T-cell (primary cell): ENCODE results near the gene ACER3. TPM values are rescaled to one million over a fixed set of nuclear protein-coding genes. Genes with fewer than 3 reads are reported as not detected.

ENCODE experiments used
- ATAC-seq, 4 experiments: fragments of 200-7000 bp in 3 of 4; fragments of 150-1000 bp in 1 of 4; cut with Tn5 transposase; replicated peaks in 1 of 4; 1 replicate in 3 of 4; 2 replicates in 1 of 4; pipeline ENCODE4 v1.10.0; 2021; ENCODE audit warnings: moderate library complexity in 3 of 4, mild to moderate bottlenecking in 2 of 4, moderate number of reproducible peaks in 1 of 4
- CTCF ChIA-PET, 2 donors: fragments of 300-600 bp; sonication (Branson Sonifier 250); formaldehyde crosslinking; loops; one replicate each; lab custom pipeline; 2022; ENCODE audit warnings: antibody characterized with exemption in 2 of 2; lab: Charles Lee
- POLR2A ChIA-PET, 2 donors: fragments of 300-600 bp; sonication (Branson Sonifier 250); formaldehyde crosslinking; loops; one replicate each; lab custom pipeline; 2022; ENCODE audit warnings: antibody characterized with exemption in 2 of 2; lab: Charles Lee
- DNase-seq, 35 experiments: peaks; one replicate each; pipeline versions ENCODE4 v3.0.0 to v3.0.0-alpha.2; 2013 to 2023
- H3K27ac ChIP-seq: one replicate; pipeline ENCODE4 v1.5.1; 2013; ENCODE audit warnings: low read length
- H3K27me3 ChIP-seq, 2 experiments: replicated peaks in 1 of 2; 1 replicate in 1 of 2; 2 replicates in 1 of 2; pipeline versions ENCODE4 v1.6.1 to v1.7.0; 2013; ENCODE audit warnings: low read length in 1 of 2, mixed read lengths in 1 of 2; ENCODE audit not compliant: control insufficient read depth in 2 of 2, insufficient read depth in 2 of 2; ENCODE audit errors: extremely low read depth in 1 of 2
- H3K36me3 ChIP-seq, 2 donors: 1 replicate in 1 of 2; 2 replicates in 1 of 2; pipeline versions ENCODE4 v1.6.1 to v1.7.0; 2013; ENCODE audit warnings: low read length in 1 of 2; ENCODE audit not compliant: control insufficient read depth in 2 of 2, insufficient read depth in 1 of 2; ENCODE audit errors: extremely low read depth in 1 of 2
- H3K4me1 ChIP-seq, 2 experiments: 1 replicate in 1 of 2; 2 replicates in 1 of 2; pipeline versions ENCODE4 v1.6.1 to v1.7.0; 2013; ENCODE audit warnings: low read length in 2 of 2, mixed read lengths in 1 of 2; ENCODE audit not compliant: insufficient read depth in 2 of 2, control insufficient read depth in 1 of 2; ENCODE audit errors: extremely low read depth in 1 of 2
- H3K4me3 ChIP-seq, 2 donors: 1 replicate in 1 of 2; 2 replicates in 1 of 2; pipeline versions ENCODE4 v1.5.1 to v1.7.0; 2013; ENCODE audit warnings: mild to moderate bottlenecking in 2 of 2, low read length in 1 of 2, moderate library complexity in 1 of 2; ENCODE audit not compliant: control insufficient read depth in 1 of 2; ENCODE audit errors: extremely low read depth in 1 of 2
- H3K9me3 ChIP-seq: 2 replicates; pipeline ENCODE4 v1.7.0; 2013
- H3K27ac Mint-ChIP-seq, 2 donors: one replicate each; pipeline ENCODE4 v1.8.0; 2020 to 2021; ENCODE audit warnings: mild to moderate bottlenecking in 2 of 2, mixed read lengths in 2 of 2
- H3K27me3 Mint-ChIP-seq, 2 donors: one replicate each; pipeline ENCODE4 v1.8.0; 2021 to 2022; ENCODE audit warnings: mixed read lengths in 2 of 2
- H3K36me3 Mint-ChIP-seq: one replicate; pipeline ENCODE4 v1.8.0; 2021; ENCODE audit warnings: mixed read lengths
- H3K4me1 Mint-ChIP-seq, 3 donors: one replicate each; pipeline ENCODE4 v1.8.0; 2020 to 2022; ENCODE audit warnings: mixed read lengths in 3 of 3, mild to moderate bottlenecking in 1 of 3
- H3K4me3 Mint-ChIP-seq, 3 donors: one replicate each; pipeline ENCODE4 v1.8.0; 2020 to 2022; ENCODE audit warnings: mild to moderate bottlenecking in 3 of 3, mixed read lengths in 3 of 3, moderate library complexity in 3 of 3
- H3K9me3 Mint-ChIP-seq, 3 donors: one replicate each; pipeline ENCODE4 v1.8.0; 2020 to 2022; ENCODE audit warnings: mixed read lengths in 3 of 3
- WGBS: methylation state at CpG from one replicate; pipeline ENCODE4 v1.1.5; 2013; ENCODE audit warnings: missing lambda C conversion rate; ENCODE audit not compliant: insufficient coverage; 5-methylcytosine and 5-hydroxymethylcytosine counted together
- total RNA-seq, 35 experiments: library from RNA in 6 of 35; stranded (reverse) in 6 of 35; fragments of 120-200 nt in 1 of 35; gene quantifications; one replicate each; pipeline versions ENCODE4 v1.2.1 to v1.2.4 and lab custom pipeline; 2013 to 2026

The ACER3 gene
- total RNA-seq, 5 donors from 2014 or later (not counting 1 experiment from before 2014, with no cell fraction given), result 4.3 to 9.0 (median 5.2) TPM

DNA sequence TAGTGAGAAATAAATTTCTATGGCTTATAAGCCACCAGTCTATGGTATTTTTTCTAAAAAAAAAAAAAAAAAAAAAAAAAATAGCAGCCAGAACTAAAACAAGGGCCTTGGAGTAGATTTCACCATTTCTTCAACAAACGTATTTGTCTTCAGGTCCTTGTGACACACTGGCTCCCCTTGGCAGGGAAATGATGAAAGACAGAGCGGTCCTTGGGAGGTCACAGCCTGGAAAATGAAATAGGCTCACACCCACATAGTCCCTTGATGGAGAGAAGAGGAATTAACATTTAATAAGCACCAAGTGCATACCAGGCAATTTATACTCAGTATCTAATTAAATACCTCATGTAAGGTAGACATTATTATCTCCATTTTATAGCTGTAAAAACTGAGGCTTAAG lies 25.7 kb upstream of the ACER3 start:
- no peak overlapping the region for H3K27ac Mint-ChIP-seq
- peaks cover 0 to 22% of the 10 kb centered on the region in 2 experiments for H3K27me3 ChIP-seq
- no peak overlapping the region for H3K27ac ChIP-seq
- H3K4me1 ChIP-seq, result no peaks in the 10 kb centered on the region
- ATAC-seq (no peak), DNase-seq (no peak)
- CTCF ChIA-PET, result no interaction called here
- no peaks in the 10 kb centered on the region for H3K9me3 ChIP-seq
- POLR2A ChIA-PET, result interaction anchor here in 1 of 2 donors (0.6 kb wide), 1 partner anchor 13 kb away, joined by 3 read pairs; no protein-coding TSS in a partner anchor
- no peaks in the 10 kb centered on the region for H3K9me3 Mint-ChIP-seq
- peaks cover 10 to 16% of the 10 kb centered on the region in 2 donors for H3K27me3 Mint-ChIP-seq
- H3K36me3 ChIP-seq, result no peaks in the 10 kb centered on the region
- H3K4me3 Mint-ChIP-seq, result no peak overlapping the region
- H3K4me1 Mint-ChIP-seq, result no peaks in the 10 kb centered on the region
- no peaks in the 10 kb centered on the region for H3K36me3 Mint-ChIP-seq
- WGBS, result 83% methylated on average over 1 of the region's 2 CpGs
- H3K4me3 ChIP-seq, result no peak overlapping the region

DNA sequence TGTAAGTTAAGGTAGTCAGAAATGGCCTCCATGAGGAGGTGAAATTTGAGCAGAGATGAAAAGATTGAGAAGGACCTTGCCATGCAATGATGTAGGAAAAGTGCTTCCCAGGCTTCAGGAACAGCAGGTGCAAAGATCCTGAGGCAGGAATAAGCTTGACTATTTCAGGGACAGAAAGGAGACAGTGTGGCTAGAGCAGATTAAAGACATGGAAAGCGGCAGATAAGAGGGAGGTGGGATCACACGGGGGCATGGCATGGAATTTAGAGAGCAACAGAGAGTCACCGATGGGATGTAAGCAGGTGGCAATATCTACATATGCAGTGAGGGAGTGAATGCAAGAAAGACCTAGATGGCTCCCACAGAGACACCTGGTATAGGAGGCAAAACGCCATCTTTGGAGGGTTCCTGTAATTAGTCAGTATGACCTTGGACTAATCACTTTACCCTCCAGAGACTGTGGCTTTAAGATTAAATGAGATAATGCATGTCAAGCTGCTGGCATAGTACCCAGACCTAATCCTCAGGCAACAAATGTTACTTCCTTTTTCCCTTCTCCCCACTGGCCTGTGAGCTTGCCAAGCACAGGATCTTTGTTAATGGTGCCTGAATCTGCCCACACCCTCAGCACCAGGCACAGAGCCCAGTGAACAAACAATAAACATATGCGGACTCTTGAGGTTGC lies 24.6 kb upstream of the ACER3 start:
- WGBS, result 91% methylated on average over 3 of the region's 5 CpGs
- POLR2A ChIA-PET, result no interaction called here

DNA sequence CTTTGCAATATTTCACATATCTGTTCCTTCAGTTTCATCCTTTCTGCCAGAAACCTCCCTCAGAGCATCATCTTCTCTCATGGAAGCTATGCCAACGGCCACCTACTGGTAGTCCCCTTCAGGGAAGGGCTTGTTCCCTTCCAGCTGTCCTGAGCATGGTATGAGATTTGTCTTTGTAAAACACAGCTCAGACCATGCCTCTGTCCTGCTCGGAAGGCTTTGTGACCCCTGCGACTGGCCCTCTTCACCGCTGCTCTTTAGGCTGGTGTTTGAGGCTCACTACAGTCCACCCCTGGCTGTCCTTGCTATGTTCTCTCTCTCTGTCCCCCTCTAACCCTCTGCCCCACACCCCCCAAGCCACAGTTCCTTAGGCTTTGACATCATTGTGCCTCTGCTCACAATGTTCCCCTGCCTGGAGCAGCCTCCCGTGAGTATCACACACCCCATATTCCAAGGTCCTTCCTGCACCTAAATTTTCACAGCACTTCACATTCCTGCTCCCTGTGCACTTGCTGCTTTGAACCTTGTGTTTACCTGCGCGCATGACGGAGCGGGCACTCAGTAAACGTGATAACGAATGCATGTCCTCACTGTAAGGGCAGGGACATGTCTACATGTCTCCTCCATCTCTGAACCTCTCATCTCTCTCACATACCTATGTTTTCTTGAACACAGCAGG lies 24.0 kb upstream of the ACER3 start:
- no peaks in the 10 kb centered on the region for H3K4me1 ChIP-seq
- no peaks in the 10 kb centered on the region for H3K36me3 Mint-ChIP-seq
- ChIA-PET POLR2A (no interaction called here), CTCF (no interaction called here)
- no peak overlapping the region for H3K27ac ChIP-seq
- H3K9me3 Mint-ChIP-seq, result no peaks in the 10 kb centered on the region
- peaks cover 15 to 22% of the 10 kb centered on the region in 2 donors for H3K27me3 Mint-ChIP-seq
- H3K4me1 Mint-ChIP-seq, result no peaks in the 10 kb centered on the region
- H3K4me3 ChIP-seq, result no peak overlapping the region
- DNase-seq (no peak), ATAC-seq (no peak)
- H3K36me3 ChIP-seq, result no peaks in the 10 kb centered on the region
- peaks cover 0 to 17% of the 10 kb centered on the region in 2 experiments for H3K27me3 ChIP-seq
- H3K9me3 ChIP-seq, result no peaks in the 10 kb centered on the region
- H3K27ac Mint-ChIP-seq, result no peak overlapping the region
- no peak overlapping the region for H3K4me3 Mint-ChIP-seq
- 90% methylated on average over 10 of the region's 11 CpGs for WGBS

More for the DNA sequence above, 24.6 kb upstream of the ACER3 start:
- Histone ChIP-seq H3K27me3 (peaks cover 0 to 16% of the 10 kb centered on the region in 2 experiments), H3K36me3 (no peaks in the 10 kb centered on the region), H3K9me3 (no peaks in the 10 kb centered on the region), H3K4me1 (no peaks in the 10 kb centered on the region), H3K27ac (no peak overlapping the region), H3K4me3 (no peak overlapping the region)
- Mint-ChIP-seq H3K4me3 (no peak overlapping the region), H3K9me3 (no peaks in the 10 kb centered on the region), H3K4me1 (no peaks in the 10 kb centered on the region), H3K27ac (no peak overlapping the region), H3K27me3 (peaks cover 13 to 18% of the 10 kb centered on the region in 2 donors), H3K36me3 (no peaks in the 10 kb centered on the region)
- CTCF ChIA-PET, result no interaction called here
- ATAC-seq (no peak), DNase-seq (no peak)

DNA sequence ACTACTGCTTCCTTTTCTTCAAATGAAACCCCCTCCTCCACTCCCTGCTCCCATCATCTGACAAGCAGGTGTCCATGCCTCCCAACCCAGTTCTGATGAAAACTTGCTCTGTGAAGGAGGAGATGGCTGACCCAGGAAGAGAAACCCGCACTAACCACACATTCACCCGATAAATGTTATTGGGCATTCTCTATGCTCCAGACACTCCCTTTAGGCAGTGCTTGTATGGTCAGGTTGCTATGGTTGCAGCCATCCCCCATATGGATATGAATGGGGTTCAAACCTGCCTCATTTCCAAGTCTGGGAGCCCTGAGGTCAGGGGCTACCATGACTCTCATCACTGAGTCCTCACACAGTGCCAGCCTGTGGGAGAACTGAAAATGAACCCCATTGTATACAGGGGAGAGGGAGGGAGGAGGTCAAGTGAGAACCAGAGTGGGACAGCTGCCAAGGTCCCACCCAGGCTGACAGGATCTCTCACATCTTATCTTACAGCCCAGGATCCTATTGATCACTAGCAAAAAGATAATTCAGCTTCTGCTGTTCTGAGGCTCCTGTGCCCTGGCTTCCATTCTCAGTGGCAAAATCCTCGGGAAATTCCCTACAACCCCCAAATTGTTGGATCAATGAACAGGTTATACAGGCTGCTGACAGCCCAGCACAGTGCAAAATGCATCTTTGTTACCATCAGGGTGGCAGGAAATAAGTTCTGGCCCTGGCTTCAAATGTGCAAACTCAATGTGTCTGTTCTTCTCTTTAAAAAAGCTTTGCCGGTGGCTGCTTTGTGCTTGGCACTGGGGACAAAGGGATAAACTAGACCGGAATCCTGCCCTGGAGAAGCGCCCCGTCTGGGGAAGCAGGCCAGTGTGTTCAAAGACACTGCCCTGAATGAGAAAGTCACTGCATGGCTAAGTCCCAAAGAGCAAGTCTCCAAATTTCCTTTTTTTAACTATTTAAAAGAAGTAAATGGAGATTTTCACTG lies 22.7 kb upstream of the ACER3 start:
- Mint-ChIP-seq H3K36me3 (no peaks in the 10 kb centered on the region), H3K27me3 (peaks cover 26 to 29% of the 10 kb centered on the region in 2 donors), H3K27ac (no peak overlapping the region), H3K4me1 (no peaks in the 10 kb centered on the region), H3K4me3 (no peak overlapping the region), H3K9me3 (no peaks in the 10 kb centered on the region)
- Histone ChIP-seq H3K36me3 (no peaks in the 10 kb centered on the region), H3K27ac (no peak overlapping the region), H3K9me3 (no peaks in the 10 kb centered on the region), H3K4me1 (no peaks in the 10 kb centered on the region), H3K27me3 (peaks cover 0 to 17% of the 10 kb centered on the region in 2 experiments), H3K4me3 (no peak overlapping the region)
- 53% methylated on average over 2 of the region's 7 CpGs for WGBS
- ChIA-PET CTCF (no interaction called here), POLR2A (no interaction called here)
- DNase-seq, result no peak
- ATAC-seq, result no peak

DNA sequence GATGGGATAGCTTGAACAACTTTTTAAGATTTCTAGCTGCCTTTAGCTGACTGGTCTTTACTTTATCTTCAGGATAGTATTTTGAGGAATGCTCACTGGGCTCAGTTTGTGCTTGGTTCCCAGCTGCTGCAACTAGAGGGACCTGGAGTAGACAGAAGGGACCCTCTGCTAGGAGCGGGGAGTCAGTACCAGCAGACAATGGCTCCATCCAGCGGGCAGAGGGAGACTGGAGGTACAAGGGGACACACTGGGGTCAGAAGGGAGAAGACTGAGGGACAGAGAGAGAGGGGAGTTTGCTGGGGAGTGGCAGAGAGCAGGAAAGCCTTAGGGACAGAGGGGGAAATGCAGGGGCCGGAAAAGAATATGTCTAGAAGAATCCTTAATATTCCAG lies 22.0 kb upstream of the ACER3 start:
- WGBS, result 56% methylated on average over 2 of the region's 3 CpGs
- Mint-ChIP-seq H3K36me3 (no peaks in the 10 kb centered on the region), H3K27ac (no peak overlapping the region), H3K4me3 (no peak overlapping the region), H3K9me3 (no peaks in the 10 kb centered on the region), H3K27me3 (peaks cover 30 to 32% of the 10 kb centered on the region in 2 donors), H3K4me1 (no peaks in the 10 kb centered on the region)
- no peak for DNase-seq
- Histone ChIP-seq H3K4me1 (no peaks in the 10 kb centered on the region), H3K27ac (no peak overlapping the region), H3K9me3 (no peaks in the 10 kb centered on the region), H3K36me3 (no peaks in the 10 kb centered on the region), H3K27me3 (peaks cover 0 to 17% of the 10 kb centered on the region in 2 experiments), H3K4me3 (no peak overlapping the region)
- no peak for ATAC-seq
- CTCF ChIA-PET, result no interaction called here
- POLR2A ChIA-PET, result no interaction called here

DNA sequence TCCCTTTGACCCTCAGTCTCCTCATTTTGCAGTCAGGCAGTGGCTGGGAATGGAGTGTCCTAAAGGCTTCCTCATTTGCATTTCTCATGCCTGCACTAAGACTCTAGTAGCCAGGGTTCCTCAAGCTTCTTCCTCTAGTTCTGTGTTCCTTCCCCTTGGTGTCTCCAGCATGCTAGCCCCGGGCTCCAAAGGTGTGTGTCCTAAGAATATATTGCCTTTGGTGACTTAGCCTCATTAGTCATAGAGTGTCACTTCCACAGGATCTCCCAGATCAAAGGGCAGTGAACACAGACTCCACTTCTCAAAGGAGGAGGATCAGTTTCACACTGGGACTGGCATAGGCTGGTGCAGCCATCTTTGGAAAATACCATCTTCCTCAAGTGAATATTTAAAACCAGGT lies 21.4 kb upstream of the ACER3 start:
- H3K9me3 Mint-ChIP-seq, result no peaks in the 10 kb centered on the region
- POLR2A ChIA-PET, result no interaction called here
- Histone ChIP-seq H3K27me3 (peaks cover 0 to 17% of the 10 kb centered on the region in 2 experiments), H3K36me3 (no peaks in the 10 kb centered on the region), H3K4me3 (no peak overlapping the region), H3K9me3 (no peaks in the 10 kb centered on the region), H3K27ac (no peak overlapping the region), H3K4me1 (no peaks in the 10 kb centered on the region)
- CTCF ChIA-PET, result no interaction called here
- ATAC-seq (no peak), DNase-seq (no peak)
- H3K36me3 Mint-ChIP-seq, result no peaks in the 10 kb centered on the region
- no peak overlapping the region for H3K27ac Mint-ChIP-seq
- H3K27me3 Mint-ChIP-seq, result peaks cover 33 to 35% of the 10 kb centered on the region in 2 donors
- H3K4me3 Mint-ChIP-seq, result no peak overlapping the region
- no peaks in the 10 kb centered on the region for H3K4me1 Mint-ChIP-seq
- no CpG with 5 or more reads among the region's 1 CpG for WGBS
